Keratinocyte (primary cell): ENCODE results near the gene LASP1NB.

ENCODE experiments used
- DNase-seq: peaks from one replicate; pipeline ENCODE4 v3.0.0-alpha.2; 2011; ENCODE audit warnings: low read depth, missing footprints, low spot score
- FAIRE-seq: peaks from 2 replicates; lab custom pipeline; 2011; peaks lifted over from hg19 to GRCh38; lab: Jason Lieb, UNC
- H2AFZ ChIP-seq: 2 replicates; pipeline ENCODE4 v1.6.0; 2012; ENCODE audit warnings: low read length, control low read depth, inconsistent platforms; ENCODE audit not compliant: control insufficient read depth
- H3K27ac ChIP-seq: 2 replicates; pipeline ENCODE4 v1.5.1; 2011; ENCODE audit warnings: low read length; ENCODE audit not compliant: control insufficient read depth, insufficient read depth
- H3K27me3 ChIP-seq: 3 replicates; pipeline ENCODE4 v1.6.0; 2011; ENCODE audit warnings: low read length; ENCODE audit not compliant: control insufficient read depth, insufficient read depth; ENCODE audit errors: extremely low read depth
- H3K36me3 ChIP-seq, 2 experiments: 2 replicates in 1 of 2; 3 replicates in 1 of 2; pipeline ENCODE4 v1.5.1; 2011; ENCODE audit warnings: low read length in 2 of 2, mild to moderate bottlenecking in 1 of 2; ENCODE audit not compliant: control insufficient read depth in 2 of 2, insufficient read depth in 2 of 2; ENCODE audit errors: extremely low read depth in 1 of 2
- H3K4me1 ChIP-seq: 3 replicates; pipeline ENCODE4 v1.5.1; 2011; ENCODE audit warnings: low read length; ENCODE audit not compliant: control insufficient read depth, insufficient read depth; ENCODE audit errors: extremely low read depth
- H3K4me2 ChIP-seq: 3 replicates; pipeline ENCODE4 v1.6.0; 2011; ENCODE audit warnings: low read depth, low read length; ENCODE audit not compliant: control insufficient read depth, insufficient read depth; ENCODE audit errors: extremely low read depth
- H3K4me3 ChIP-seq, 3 experiments: fragments of 200-600 bp in 1 of 3; sonication (generic) in 1 of 3; 2 replicates in 2 of 3; 3 replicates in 1 of 3; pipeline ENCODE4 v1.5.1; 2011 to 2016; ENCODE audit warnings: low read length in 3 of 3, mild to moderate bottlenecking in 3 of 3, control low read depth in 2 of 3, inconsistent platforms in 1 of 3, low read depth in 1 of 3, mixed read lengths in 1 of 3, mixed run types in 1 of 3, moderate library complexity in 1 of 3; ENCODE audit not compliant: control insufficient read depth in 2 of 3, insufficient read depth in 2 of 3; ENCODE audit errors: extremely low read depth in 1 of 3
- H3K79me2 ChIP-seq: 2 replicates; pipeline ENCODE4 v1.6.0; 2012; ENCODE audit warnings: low read length; ENCODE audit not compliant: control insufficient read depth, insufficient read depth
- H3K9ac ChIP-seq: 3 replicates; pipeline ENCODE4 v1.6.0; 2011; ENCODE audit warnings: low read length; ENCODE audit not compliant: control insufficient read depth, insufficient read depth; ENCODE audit errors: extremely low read depth
- H3K9me1 ChIP-seq: 3 replicates; pipeline ENCODE4 v1.6.0; 2011; ENCODE audit warnings: low read length; ENCODE audit not compliant: control insufficient read depth, insufficient read depth; ENCODE audit errors: extremely low read depth
- H3K9me3 ChIP-seq: 2 replicates; pipeline ENCODE4 v1.5.1; 2012; ENCODE audit warnings: low read depth, low read length; ENCODE audit not compliant: control insufficient read depth
- H4K20me1 ChIP-seq: 3 replicates; pipeline ENCODE4 v1.6.0; 2011; ENCODE audit warnings: low read length; ENCODE audit not compliant: control insufficient read depth, insufficient read depth; ENCODE audit errors: extremely low read depth
- EZH2 ChIP-seq: IDR thresholded peaks from one replicate; pipeline ENCODE4 v1.6.1; 2012; ENCODE audit warnings: inconsistent platforms, mild to moderate bottlenecking, low read length, moderate library complexity
- dilution Hi-C: fragments of 300-500 bp; cut with MboI; formaldehyde crosslinking; loops from one replicate; pipeline ENCODE4 v1.7.0; 2020; ENCODE audit warnings: low sequenced_read_pairs; ENCODE audit not compliant: extremely low pct_ligation_motif_present
- TF ChIP-seq, protein P1 (sequence below), 3 experiments: IDR thresholded peaks in 1 of 3; conservative IDR thresholded peaks in 1 of 3; optimal IDR thresholded peaks in 1 of 3; 2 replicates in 2 of 3; 3 replicates in 1 of 3; pipeline versions ENCODE3 to v1.5.1; 2011; ENCODE audit warnings: low read length in 3 of 3, mild to moderate bottlenecking in 3 of 3, moderate library complexity in 2 of 3, control low read depth in 1 of 3, inconsistent platforms in 1 of 3; ENCODE audit not compliant: insufficient read depth in 2 of 3; ENCODE audit errors: extremely low read depth in 1 of 3

LASP1NB gene

GRCh38 chr17:38915639-38915995, 9.8 kb upstream of the LASP1NB start:
- peaks cover 18% of the 10 kb centered on the region for H3K79me2 ChIP-seq
- no peaks in the 10 kb centered on the region for H3K9me1 ChIP-seq
- FAIRE-seq: no peak
- no peak overlapping the region for H3K27ac ChIP-seq
- H3K9ac ChIP-seq: no peak overlapping the region
- no peaks in the 10 kb centered on the region for H3K4me1 ChIP-seq
- no peak overlapping the region for H3K4me3 ChIP-seq
- no peak overlapping the region for H3K4me2 ChIP-seq
- H3K9me3 ChIP-seq: no peaks in the 10 kb centered on the region
- H3K27me3 ChIP-seq: no peaks in the 10 kb centered on the region
- dilution Hi-C loops: no loop called here
- no peak overlapping the region for H2AFZ ChIP-seq
- TF ChIP-seq, protein P1, sequence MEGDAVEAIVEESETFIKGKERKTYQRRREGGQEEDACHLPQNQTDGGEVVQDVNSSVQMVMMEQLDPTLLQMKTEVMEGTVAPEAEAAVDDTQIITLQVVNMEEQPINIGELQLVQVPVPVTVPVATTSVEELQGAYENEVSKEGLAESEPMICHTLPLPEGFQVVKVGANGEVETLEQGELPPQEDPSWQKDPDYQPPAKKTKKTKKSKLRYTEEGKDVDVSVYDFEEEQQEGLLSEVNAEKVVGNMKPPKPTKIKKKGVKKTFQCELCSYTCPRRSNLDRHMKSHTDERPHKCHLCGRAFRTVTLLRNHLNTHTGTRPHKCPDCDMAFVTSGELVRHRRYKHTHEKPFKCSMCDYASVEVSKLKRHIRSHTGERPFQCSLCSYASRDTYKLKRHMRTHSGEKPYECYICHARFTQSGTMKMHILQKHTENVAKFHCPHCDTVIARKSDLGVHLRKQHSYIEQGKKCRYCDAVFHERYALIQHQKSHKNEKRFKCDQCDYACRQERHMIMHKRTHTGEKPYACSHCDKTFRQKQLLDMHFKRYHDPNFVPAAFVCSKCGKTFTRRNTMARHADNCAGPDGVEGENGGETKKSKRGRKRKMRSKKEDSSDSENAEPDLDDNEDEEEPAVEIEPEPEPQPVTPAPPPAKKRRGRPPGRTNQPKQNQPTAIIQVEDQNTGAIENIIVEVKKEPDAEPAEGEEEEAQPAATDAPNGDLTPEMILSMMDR (optimal IDR thresholded peaks at IDR 0.05 in 1 of 3, IDR thresholded peaks at IDR 0.05 in 1 of 3, conservative IDR thresholded peaks at IDR 0.05 in 1 of 3; ENCODE audit: extremely low read depth in 1 of 3, insufficient read depth in 2 of 3, low read length in 3 of 3): no peak
- TF ChIP-seq EZH2: no peak
- peaks cover 8% of the 10 kb centered on the region for H4K20me1 ChIP-seq
- peaks cover 58 to 59% of the 10 kb centered on the region in 2 experiments for H3K36me3 ChIP-seq
- no peak for DNase-seq

- TF ChIP-seq, protein P1 (optimal IDR thresholded peaks at IDR 0.05 in 1 of 3, IDR thresholded peaks at IDR 0.05 in 1 of 3, conservative IDR thresholded peaks at IDR 0.05 in 1 of 3; ENCODE audit: extremely low read depth in 1 of 3, insufficient read depth in 2 of 3, low read length in 3 of 3): no peak
- TF ChIP-seq EZH2: no peak
- Histone ChIP-seq H3K4me3 (no peak overlapping the region), H3K27ac (no peak overlapping the region), H3K9ac (no peak overlapping the region), H4K20me1 (peaks cover 8% of the 10 kb centered on the region), H3K9me3 (no peaks in the 10 kb centered on the region), H3K4me2 (no peak overlapping the region), H3K79me2 (peaks cover 9% of the 10 kb centered on the region), H3K9me1 (no peaks in the 10 kb centered on the region), H3K27me3 (no peaks in the 10 kb centered on the region), H2AFZ (no peak overlapping the region), H3K36me3 (peaks cover 57 to 58% of the 10 kb centered on the region in 2 experiments), H3K4me1 (no peaks in the 10 kb centered on the region)
- FAIRE-seq: no peak
- DNase-seq: no peak
- dilution Hi-C loops: no loop called here
Measured at GRCh38 chr17:38916771-38917170, 8.6 kb upstream of the LASP1NB start.
